ENCODE data around the gene UPK3B.
"Not testable (repeated sequence)": the region's sequence is repeated elsewhere in the genome, so short reads cannot be mapped to it uniquely, and the experiment has no call there.

The UPK3B gene

GRCh38 chr7:76509931-76510877 lies at the start of gene UPK3B:
Gene UPK3B, plus strand, starts transcription at chr7:76510552. Its CDS starts 101 bp downstream, at chr7:76510653.
- DNase-seq, result no peak

- DNase-seq, result not testable (repeated sequence)
Observed at GRCh38 chr7:76460767-76461166, 49.6 kb upstream of the UPK3B start.

GRCh38 chr7:76461464-76462101 lies 48.8 kb upstream of the UPK3B start, which contains the start of gene DTX2:
Gene DTX2, plus strand, starts transcription at chr7:76461709. Its CDS starts 18,801 bp downstream, at chr7:76480510.
- DNase-seq, result not testable (repeated sequence)

- not testable (repeated sequence) for DNase-seq
Observed at GRCh38 chr7:76462271-76462882, 48.0 kb upstream of the UPK3B start.

GRCh38 chr7:76464959-76465358 lies 45.4 kb upstream of the UPK3B start:
- DNase-seq, result not testable (repeated sequence)

GRCh38 chr7:76465950-76466349 lies 44.4 kb upstream of the UPK3B start:
- not testable (repeated sequence) for DNase-seq

GRCh38 chr7:76467743-76468404 lies 42.5 kb upstream of the UPK3B start:
- peak; percentile 46 for DNase-seq

GRCh38 chr7:76471556-76472221 lies 38.7 kb upstream of the UPK3B start:
- not testable (repeated sequence) for DNase-seq

GRCh38 chr7:76473097-76473496 lies 37.3 kb upstream of the UPK3B start:
- DNase-seq, result not testable (repeated sequence)

- DNase-seq, result not testable (repeated sequence)
Observed at GRCh38 chr7:76476280-76476679, 34.1 kb upstream of the UPK3B start.

- DNase-seq, result not testable (repeated sequence)
Observed at GRCh38 chr7:76476742-76477474, 33.4 kb upstream of the UPK3B start.

GRCh38 chr7:76479628-76480027 lies 30.7 kb upstream of the UPK3B start:
- DNase-seq, result not testable (repeated sequence)

GRCh38 chr7:76480403-76481253 lies 29.7 kb upstream of the UPK3B start:
- DNase-seq, result not testable (repeated sequence)

GRCh38 chr7:76482660-76483059 lies 27.7 kb upstream of the UPK3B start:
- not testable (repeated sequence) for DNase-seq

GRCh38 chr7:76483081-76483480 lies 27.3 kb upstream of the UPK3B start:
- DNase-seq, result not testable (repeated sequence)

- not testable (repeated sequence) for DNase-seq
Observed at GRCh38 chr7:76484456-76484855, 25.9 kb upstream of the UPK3B start.

- not testable (repeated sequence) for DNase-seq
Observed at GRCh38 chr7:76485822-76486610, 24.3 kb upstream of the UPK3B start.

- DNase-seq, result not testable (repeated sequence)
Observed at GRCh38 chr7:76486618-76487017, 23.7 kb upstream of the UPK3B start.

GRCh38 chr7:76487969-76488368 lies 22.4 kb upstream of the UPK3B start:
- not testable (repeated sequence) for DNase-seq
